ENCODE measurements around the gene CENPU.

Gene CENPU

DNA sequence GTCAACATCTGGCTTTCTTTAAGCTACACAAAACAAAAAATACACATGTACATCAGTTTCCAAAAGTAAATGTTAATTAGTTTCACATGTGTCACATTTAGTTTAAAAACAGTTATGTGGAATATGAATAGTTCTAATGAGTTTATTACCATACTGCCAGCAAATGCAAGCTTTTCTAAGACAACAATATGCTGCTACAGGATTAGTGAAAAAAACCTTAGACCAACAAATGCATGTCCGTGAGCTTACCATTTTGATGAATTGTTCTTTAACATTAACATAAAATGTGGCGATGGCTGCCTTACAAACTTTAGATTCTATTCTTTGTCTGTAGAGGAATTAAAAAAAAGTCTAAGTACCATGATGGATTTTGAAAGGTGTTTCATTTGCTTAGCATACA lies 31.8 kb downstream of the CENPU start:
- no peak for FAIRE-seq

DNA sequence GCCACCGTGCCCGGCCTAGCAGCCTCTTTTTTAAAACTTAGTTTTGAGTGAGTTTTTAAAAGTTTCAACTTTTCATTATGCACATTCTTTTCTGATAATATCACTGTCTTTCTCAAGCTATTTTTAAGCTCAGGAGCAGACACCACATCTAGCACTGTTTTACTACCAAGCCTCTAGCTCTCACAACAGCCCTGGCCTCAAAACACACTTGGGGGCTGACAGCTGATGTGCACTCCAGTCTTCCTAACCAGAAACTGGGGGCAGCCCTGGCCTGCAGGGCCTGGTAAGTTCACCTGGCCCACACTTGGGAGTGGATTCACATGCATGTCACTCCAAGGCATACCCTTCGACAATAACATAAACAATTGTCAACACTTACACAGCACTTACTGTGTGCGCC lies 34.0 kb downstream of the CENPU start:
- FAIRE-seq = no peak

DNA sequence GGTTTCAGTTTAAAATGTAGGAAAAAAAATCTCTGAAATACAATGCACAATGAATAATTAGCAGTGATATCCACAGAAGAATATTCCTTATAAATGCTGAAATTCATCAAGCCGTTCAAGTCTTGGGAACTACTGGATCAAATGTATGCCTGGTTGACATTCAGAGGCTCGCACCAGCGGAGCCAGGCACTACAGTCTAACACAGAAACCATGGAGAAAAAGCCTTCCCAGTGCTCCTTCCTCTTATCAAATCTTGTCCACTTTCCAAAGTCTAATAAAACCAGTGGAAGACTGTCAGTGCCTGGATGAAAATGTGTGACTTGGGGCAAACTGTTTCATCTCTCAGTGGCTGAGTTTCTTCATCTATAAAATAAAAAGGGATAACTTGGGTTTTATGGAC lies 35.9 kb downstream of the CENPU start:
- FAIRE-seq = no peak

DNA sequence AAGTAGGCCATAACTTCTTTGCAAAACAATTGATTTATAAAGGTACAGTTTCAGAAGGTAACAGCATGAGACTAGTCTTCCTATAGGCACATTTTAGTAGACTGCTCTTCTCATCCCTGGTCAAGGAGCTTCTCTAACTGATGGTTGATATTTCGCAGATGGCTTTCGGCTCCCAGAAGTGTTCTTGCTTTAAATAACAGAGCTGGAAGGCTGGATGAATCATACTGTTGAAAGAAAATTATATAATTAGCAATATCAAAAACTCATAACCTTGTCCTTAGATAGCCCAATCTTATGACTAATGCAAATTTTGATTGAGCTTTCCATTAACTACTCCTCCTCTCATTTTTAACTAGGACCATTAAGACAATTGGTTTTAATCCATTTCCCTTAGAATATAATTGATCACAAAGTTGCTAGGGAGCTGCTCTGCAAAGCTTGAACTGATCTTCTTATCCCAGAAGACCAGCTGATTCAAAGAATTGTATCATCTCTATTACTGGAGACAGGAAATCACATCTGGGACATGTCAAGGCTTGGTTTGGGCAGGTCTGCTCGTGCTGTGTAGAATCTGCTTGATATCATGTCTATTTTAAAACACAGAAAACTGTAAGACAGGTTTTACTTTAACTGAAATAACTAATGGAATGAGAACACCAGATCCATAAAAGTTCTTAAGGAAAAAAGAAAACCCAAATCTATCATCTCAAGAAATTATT lies 38.6 kb downstream of the CENPU start:
- no peak for FAIRE-seq

DNA sequence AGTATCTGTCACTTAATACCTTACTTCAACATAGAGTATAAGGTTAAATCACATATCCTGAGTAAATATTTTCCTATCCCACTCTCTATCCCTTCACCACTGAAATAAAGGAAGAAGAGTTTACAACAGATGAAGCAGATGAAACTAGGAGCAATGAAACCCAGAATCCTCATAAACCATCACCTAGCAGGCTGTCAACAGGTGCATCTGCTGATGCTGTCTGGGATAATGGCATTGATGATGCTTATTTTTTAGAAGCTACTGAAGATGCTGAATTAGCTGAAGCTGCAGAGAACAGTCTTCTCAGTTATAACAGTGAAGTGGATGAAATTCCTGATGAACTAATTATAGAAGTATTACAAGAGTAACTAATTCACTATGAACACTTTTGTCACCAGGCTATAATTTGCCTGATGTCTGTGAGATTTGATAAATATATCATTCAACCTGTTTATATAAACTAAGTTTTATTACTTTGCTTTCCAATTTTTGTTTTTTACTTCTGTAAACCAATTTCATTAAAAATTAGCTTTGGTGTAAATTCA lies 39.4 kb downstream of the CENPU start:
- no peak for FAIRE-seq

DNA sequence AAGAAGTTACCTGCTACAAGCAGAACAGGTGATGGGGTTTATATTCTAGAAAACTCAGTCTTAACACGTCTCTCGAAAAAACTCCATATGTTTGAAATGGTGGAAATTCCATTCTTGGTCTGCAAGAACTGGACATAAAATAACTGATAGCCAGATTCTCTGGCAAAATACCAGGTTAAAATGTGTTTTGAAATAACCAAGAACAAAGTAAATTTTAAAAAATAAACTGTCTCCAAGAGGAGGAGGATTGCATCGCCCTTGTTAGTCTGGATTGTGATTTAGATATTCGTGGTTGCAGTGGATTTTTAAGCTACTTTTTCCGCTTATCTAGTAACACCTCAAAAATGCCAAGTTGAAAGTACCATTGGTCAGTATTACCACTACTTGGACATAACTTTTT lies 40.8 kb downstream of the CENPU start:
- no peak for FAIRE-seq

DNA sequence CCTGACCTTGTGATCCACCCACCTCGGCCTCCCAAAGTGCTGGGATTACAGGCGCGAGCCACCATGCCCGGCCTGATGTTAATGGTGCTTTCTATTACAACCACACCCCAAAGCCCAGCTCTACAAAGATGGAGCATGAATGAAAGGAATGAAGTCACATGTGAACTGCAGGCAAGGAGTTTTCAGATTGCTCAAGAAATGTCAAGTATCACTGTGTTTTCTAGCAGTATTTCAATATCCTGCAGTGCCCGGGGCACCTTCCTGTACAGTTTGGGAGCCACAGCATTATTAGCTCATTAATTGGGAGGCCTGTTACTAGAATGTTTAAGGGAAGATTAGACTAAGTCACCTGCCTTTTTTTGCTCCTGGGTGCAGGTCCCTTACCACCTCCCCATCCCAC lies 44.2 kb downstream of the CENPU start:
- FAIRE-seq = no peak

DNA sequence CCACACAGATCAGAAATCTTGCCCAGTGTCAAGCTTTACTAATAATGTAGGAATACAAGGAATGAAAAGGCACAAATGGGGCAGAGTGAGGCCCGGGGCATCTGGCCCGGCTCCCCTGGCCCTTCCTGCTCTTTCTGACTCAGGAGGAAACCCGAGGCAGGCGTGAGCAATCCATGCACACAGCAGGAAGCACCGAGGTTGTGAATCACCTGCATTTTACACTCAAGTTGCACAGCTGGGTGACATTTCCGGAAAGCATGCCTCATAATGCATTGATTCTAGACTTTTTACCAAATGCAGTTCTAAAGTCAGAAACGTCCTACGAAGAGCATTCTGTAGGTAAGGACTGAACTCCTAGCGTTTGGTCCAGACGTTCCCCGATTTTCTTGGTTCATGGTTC lies 45.4 kb downstream of the CENPU start:
- no peak for FAIRE-seq

DNA sequence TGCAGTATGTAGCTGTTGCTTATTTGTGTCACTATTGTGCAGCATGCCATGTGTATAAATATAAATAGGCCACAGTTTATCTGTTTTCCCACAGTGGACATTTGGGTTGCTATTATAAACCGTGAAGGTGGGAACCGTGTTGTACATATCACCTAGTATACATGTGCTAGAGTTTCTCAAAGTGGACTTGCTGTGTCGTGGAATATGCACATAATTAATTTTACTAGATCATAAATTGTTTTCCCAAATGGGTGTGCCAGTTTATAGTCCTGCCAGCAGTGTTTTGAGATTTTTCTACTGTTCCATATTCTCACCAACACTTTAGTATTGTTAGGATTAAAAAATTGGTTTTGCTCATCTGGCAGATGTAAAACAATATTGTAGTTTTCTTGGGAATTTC lies 45.9 kb downstream of the CENPU start:
- no peak for FAIRE-seq

DNA sequence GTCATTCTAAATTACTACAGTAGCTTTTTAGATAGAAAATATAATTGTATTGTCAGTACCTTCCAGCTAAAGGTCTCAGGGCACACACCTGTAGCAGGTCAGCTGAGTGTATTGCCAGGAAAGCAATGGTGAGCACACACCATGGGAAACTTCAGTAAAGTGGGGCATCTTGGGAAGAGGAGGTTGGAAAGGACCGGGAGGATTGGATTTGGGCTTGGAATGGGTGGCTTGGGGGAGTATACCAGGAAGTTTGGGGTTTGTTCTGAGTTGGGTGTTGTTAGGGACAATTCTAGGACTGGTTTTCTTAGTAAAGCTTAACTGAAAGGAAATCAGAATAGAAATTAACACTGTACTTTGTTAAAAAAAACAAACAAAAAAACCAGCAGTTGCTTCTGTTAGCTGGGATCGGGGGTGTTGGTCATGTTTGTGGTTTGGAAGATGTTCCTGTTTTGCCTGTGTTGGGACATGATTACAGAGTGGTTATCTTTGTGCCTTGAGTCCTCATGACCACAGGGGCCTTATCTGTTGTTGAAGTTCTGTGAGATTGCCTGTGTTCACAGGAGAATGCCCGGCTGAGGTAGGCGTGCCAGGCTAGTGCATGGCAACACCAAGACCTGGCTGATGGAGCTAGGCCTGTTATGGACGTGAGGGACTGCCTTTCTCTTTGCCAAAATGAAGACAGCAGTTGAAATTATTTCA lies 49.3 kb downstream of the CENPU start:
- no peak for FAIRE-seq

DNA sequence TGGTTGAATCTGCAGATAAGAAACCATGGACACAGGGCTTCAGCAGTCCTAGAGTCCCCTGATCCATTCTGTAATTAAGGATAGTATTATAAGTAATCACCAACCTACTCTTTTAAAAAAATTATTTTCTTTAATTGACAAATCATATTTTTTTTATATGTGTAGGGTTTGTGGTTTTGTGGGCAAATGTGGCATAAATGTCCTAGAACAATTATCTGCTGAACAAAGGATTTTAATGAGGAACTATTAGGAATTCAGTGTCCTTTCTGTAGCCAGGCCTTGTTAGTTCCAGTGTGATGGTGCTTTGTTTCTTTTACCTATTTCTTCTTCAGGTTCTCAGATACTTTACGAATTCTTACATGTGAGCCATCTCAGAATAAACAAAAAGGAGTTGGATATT lies 52.0 kb downstream of the CENPU start:
- no peak for FAIRE-seq

DNA sequence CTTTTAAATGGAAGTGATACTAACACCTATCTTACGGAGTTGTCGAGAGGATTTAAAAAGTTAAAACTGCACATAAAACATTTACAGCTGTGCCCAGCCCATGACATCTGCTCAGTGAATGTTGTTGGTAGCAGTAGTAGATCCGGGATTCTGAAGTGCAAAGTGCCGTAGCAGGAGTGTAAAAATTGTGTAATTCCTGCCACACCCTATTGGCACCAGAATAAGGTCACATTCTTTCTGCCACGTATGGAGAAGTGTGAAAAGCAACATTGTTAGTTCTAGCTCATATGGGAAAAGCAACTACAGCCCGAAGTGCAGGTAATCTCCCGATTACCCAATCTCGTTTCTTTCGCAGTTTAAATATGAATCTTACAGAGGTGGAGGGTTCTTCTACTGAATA lies 53.2 kb downstream of the CENPU start:
- no peak for FAIRE-seq

DNA sequence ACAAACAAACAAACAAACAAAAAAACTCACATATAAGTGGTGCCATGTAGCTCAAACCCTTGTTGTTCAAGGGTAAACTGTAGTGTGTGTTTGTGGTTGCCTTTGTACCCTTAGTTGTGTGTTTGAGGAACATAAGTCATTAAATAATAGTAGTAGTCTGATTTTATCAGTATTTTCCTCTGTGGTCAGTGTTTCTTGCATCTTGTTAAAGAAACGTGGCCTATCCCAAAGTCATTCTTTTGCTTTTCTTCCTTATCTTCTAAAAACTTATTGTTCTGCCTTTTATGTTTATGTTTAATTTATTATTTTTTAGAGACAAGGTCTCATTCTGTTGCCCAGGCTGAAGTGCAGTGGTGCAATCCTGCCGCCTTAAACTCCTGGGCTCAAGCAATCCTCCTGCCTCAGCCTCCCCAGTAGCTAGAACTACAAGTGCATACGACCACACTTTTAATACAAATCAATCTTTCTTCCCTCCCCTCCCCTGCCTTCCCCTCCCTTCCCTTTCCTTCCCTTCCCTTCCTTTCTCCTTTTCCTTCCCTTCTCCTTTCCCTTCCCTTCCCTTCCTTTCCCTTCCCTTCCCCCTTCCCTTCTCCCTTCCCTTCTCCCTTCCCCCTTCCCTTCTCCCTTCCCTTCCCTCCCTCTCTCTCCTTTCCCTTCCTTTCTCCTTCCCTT lies 57.9 kb downstream of the CENPU start:
- FAIRE-seq = no peak

DNA sequence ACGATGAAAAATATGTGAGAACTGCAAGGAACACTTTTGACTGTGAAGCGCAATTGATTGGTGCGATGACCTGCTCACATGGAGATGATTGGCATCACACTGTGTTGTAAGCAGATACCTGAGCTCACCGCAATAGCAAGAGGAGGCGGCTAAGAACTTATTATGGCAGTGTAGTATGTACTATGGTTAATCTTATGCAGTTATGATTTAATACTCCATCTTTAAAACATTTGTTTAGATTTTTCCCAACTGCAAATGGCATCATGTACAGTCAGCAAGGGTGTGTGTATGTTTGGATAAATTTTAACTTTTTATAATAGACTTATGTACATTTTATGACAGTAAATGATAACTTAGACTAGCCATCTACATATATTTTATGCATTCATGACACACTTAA lies 58.9 kb downstream of the CENPU start:
- FAIRE-seq = no peak

DNA sequence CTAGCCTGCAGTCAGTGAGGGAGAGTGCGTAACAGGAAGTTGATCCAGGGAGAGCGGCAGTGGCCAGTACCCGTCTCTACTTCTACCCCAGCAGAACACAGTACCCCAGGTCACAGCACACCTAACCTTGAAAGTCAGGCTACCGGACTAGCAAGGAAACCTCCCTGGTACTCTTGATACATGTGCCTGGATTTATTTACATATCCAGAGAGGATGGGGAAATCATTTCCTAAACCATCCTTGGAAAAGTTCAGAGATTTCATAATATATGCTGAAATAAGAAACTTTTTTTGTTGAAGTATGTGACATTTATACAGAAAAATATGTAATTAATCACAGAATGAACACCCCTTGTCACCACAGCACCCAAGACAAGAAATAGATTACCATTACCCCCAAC lies 59.9 kb downstream of the CENPU start:
- FAIRE-seq = no peak

DNA sequence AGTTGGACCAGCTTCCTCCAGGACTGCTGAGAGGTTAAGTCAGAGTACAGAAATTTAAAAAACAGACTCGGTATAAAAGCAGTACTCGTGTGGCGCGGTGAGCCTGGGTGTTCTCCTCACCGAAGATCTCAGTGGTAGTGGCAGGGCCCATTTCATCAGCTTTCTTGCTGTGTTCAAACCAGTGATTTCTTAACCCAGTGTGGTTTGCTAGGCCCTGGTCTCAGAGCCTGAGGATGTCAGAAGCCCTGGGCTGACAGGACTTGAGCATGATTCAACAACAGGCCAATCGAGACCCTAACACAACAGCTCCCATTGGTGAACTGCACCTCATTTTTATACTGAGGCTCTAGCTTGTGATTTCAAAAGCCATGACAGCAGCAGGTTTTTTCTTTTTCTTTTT lies 61.2 kb downstream of the CENPU start:
- no peak for FAIRE-seq

DNA sequence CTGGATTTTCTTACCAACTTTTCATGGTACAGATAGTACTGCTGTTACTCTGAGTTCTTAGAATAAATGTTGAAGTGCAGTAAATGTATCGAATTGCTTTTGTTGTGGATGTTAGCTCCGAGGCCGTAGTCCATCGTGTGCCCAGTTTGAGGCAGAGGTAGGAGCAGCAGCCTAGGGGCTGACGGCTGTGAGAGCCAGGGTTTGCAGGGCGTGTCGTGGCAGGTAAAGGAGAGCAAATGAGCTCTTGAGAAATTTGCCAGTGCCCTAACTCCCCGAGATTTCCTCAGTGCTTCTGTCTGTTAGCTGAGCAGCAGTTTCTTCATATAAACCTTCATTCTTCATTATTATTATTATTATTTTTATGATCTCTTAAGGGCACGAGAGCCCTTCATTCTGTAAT lies 62.8 kb downstream of the CENPU start:
- FAIRE-seq = no peak

DNA sequence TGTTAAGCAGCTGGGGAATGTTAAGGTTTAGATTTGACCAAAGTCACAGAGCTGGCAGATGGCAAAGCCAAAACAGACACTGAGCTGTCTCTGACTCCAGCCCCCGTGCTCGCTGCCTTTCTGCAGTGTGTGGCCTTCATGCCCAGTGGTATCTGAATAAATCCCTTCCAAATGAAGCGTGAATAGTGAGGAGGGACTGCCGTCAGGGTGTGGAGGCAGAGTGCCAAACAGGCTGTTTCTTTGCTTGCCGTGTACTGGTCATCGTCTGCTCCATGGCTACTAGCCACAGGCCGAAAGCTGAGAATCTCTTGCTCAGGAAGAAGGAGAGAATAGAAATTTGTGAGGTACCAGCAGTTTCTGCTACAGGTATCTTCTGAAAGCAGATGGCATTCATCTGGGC lies 64.6 kb downstream of the CENPU start:
- no peak for FAIRE-seq

DNA sequence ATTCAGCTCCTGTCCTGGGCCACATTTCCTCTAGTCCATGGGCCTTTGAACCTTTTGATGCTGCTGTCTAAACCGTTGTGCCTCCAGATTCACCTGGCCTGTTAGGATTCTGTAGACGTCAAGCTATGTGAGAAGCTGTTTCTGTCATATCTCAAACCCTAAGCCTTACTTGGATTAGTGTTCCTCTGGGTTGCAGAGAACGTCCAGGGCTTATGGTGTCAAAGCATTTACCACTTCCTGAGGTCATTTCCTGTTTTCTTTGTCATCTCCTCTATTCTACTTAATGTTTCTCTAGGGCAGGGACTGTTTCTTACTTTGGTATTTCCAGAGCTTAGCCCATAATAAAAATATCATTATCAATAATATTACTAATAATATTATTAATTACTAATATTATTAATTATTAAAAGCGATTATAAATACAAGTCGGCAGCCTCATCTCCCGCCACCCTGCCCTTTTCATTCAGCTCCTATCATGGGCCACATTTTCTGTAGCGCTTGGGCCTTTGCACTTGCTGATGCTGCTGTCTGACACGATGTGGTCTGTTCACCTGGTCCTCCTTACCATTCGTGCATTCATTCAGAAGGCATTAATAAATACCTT lies 65.3 kb downstream of the CENPU start:
- FAIRE-seq = no peak

DNA sequence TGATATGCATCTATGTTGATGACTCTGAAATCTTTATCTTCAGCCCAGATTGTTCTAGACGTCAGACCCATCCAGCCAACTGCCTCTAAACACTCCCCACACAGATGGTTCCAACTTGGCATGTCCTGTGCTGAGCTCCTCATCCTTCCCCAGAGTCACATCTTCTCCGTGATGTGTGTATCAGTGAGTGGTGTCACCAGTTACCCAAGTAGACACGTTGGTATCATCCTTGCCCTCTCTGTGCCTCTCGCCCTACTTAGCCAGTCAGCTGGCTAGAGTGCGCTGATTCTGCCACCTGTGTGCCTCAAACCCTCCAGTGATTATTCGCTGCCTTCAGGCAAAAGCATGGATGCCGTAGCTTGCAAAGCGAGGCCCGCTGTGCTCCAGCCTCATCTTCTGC lies 65.8 kb downstream of the CENPU start:
- no peak for FAIRE-seq

DNA sequence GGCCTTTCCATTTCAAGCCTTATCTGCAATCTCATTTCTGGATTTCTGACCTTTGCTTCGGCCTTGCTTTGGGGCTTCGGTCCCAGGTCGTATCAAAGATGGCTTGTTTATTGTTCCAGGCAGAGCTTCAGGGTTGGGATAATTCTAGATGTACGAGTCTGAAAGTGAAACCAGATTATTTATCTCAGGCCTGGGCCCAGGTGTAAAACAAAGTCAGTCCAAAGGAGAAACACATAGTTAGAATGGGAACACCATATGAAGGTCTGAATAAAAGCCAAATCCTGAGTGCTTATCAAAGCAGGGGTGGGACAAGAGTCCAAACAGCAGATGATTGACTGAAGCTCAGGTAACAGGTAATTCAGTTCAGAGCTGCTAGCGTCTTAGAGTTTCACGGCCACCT lies 67.2 kb downstream of the CENPU start:
- no peak for FAIRE-seq

DNA sequence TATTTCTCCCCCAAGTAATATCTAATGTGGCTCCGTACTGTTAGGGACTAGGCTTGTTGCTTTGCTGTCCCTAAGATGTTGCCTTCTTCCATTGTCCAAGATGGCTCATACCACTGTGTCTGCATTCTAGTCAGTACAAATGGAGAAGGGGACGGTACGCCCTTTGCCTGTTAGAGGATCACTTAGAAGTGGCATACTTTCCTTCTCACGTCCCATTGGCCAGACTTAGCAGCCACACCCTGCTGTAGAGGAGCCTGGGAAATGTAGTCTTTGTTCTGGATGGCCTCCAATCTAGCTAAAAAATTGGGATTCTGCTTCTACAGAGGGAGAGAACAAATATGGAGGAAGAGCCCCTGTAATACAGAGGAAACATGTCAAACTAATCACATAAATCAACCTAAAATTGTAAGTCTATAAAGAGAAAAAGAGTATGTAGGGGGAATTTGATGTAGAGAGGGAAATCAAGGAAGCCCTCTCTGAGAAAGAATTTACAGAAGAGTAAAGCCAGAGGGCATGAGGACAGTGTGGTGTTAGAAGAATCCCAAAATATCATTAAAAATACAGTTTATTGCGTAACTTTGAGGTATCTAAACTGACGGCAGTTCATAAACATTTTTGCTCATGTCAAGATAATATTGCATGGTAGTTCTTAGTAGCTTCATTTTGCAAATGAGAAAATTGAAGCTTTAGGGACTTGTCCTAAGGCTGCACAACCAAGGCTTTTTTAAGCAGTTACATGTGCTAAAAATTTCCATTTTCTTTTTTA lies 69.3 kb downstream of the CENPU start:
- no peak for FAIRE-seq

DNA sequence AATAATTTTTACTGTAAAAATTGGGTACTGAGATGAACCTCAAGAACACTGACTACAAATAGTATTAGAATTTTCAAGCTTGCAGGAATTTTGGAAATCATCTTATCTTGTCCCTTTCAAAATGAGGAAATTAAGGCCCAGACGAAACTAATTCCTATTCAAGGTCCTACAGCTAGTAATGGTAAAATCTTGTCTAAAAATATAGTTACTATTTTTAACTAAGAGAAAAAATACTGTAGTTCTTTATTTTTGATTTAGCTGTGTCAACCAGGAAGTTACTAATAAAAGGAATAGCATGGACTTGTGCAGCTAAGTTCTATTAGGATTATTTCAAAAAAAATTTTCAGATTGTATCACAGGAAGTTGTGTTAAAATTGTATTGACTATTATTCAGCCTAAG lies 71.7 kb downstream of the CENPU start:
- FAIRE-seq = no peak

All from endometrium (tissue), 2 donors.